NCI-H510A (cell line): ENCODE measurements around the gene TSPAN1.

Experiments
- DNase-seq: peaks from one replicate; lab custom pipeline; 2025; lab: John Stamatoyannopoulos, UW

Gene TSPAN1

GRCh38 chr1:46187106-46187869, 12.4 kb downstream of the TSPAN1 start:
- peak; percentile 54 for DNase-seq

- no peak for DNase-seq
These were observed 13.6 kb downstream of the TSPAN1 start for GRCh38 chr1:46188295-46189030.

GRCh38 chr1:46190539-46190938, 15.7 kb downstream of the TSPAN1 start:
- DNase-seq, result no peak

- DNase-seq, result no peak
These were observed 16.3 kb downstream of the TSPAN1 start for GRCh38 chr1:46191033-46191701.

GRCh38 chr1:46192171-46192570, 17.3 kb downstream of the TSPAN1 start:
- no peak for DNase-seq

- no peak for DNase-seq
These were observed 18.4 kb downstream of the TSPAN1 start for GRCh38 chr1:46193285-46193684.

GRCh38 chr1:46193984-46194570, 19.2 kb downstream of the TSPAN1 start:
- DNase-seq, result no peak

- no peak for DNase-seq
These were observed 19.8 kb downstream of the TSPAN1 start for GRCh38 chr1:46194641-46195193.

- no peak for DNase-seq
These were observed 21.7 kb downstream of the TSPAN1 start for GRCh38 chr1:46196609-46197008.

GRCh38 chr1:46197560-46197963, 22.7 kb downstream of the TSPAN1 start:
- no peak for DNase-seq

- peak; percentile 29 for DNase-seq
These were observed 23.3 kb downstream of the TSPAN1 start, which contains the start of gene POMGNT1 for GRCh38 chr1:46197964-46198811. Gene POMGNT1 (minus strand): TSS chr1:46198434. CDS start chr1:46197821, 613 bp downstream.

GRCh38 chr1:46199233-46199749, 24.4 kb downstream of the TSPAN1 start:
- DNase-seq, result no peak

GRCh38 chr1:46203738-46204405, 29.0 kb downstream of the TSPAN1 start:
- DNase-seq, result no peak

GRCh38 chr1:46204406-46204742, 29.5 kb downstream of the TSPAN1 start:
- DNase-seq, result no peak

- DNase-seq, result no peak
These were observed 30.3 kb downstream of the TSPAN1 start for GRCh38 chr1:46205141-46205540.

GRCh38 chr1:46205791-46206190, 30.9 kb downstream of the TSPAN1 start:
- DNase-seq, result no peak

- no peak for DNase-seq
These were observed 31.5 kb downstream of the TSPAN1 start for GRCh38 chr1:46206399-46206798.

GRCh38 chr1:46210561-46210960, 35.7 kb downstream of the TSPAN1 start:
- no peak for DNase-seq

- DNase-seq, result no peak
These were observed 36.2 kb downstream of the TSPAN1 start for GRCh38 chr1:46211051-46211450.

GRCh38 chr1:46215504-46215903, 40.6 kb downstream of the TSPAN1 start:
- no peak for DNase-seq
